B cell (primary cell): Measurements from ENCODE around the gene RASA3.

ENCODE experiments used
- EZH2 ChIP-seq: IDR thresholded peaks from 2 replicates; pipeline ENCODE4 v1.6.1; 2012; ENCODE audit warnings: borderline replicate concordance, low read depth, mild to moderate bottlenecking, moderate library complexity, low read length; ENCODE audit not compliant: insufficient read depth, poor library complexity, severe bottlenecking
- TF ChIP-seq, protein P1 (sequence below): fragments of 200-600 bp; IDR thresholded peaks from one replicate; pipeline ENCODE4 v1.8.0; 2022; ENCODE audit warnings: antibody characterized with exemption, mild to moderate bottlenecking

DNA sequence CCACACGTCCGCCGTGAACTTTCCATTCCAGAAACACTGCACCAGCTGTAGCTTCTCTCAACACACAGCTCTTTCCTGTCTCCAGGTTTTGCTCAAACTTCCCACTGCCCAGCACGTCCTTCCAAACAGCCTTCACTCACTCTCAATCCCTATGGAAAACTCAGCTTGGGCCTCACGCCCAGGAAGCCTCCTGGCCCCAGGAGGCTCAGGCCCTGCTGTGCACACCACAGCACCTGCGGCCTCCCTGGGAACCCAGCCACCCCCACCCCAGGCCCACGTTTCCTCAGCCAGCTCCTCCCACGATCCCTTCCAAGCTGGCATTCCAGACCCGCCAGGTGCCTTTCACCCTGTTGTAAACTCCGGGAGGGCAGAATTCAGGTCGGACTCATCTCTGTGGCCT, 193.7 kb downstream of the RASA3 start:
- TF ChIP-seq, protein P1, sequence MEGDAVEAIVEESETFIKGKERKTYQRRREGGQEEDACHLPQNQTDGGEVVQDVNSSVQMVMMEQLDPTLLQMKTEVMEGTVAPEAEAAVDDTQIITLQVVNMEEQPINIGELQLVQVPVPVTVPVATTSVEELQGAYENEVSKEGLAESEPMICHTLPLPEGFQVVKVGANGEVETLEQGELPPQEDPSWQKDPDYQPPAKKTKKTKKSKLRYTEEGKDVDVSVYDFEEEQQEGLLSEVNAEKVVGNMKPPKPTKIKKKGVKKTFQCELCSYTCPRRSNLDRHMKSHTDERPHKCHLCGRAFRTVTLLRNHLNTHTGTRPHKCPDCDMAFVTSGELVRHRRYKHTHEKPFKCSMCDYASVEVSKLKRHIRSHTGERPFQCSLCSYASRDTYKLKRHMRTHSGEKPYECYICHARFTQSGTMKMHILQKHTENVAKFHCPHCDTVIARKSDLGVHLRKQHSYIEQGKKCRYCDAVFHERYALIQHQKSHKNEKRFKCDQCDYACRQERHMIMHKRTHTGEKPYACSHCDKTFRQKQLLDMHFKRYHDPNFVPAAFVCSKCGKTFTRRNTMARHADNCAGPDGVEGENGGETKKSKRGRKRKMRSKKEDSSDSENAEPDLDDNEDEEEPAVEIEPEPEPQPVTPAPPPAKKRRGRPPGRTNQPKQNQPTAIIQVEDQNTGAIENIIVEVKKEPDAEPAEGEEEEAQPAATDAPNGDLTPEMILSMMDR: no peak
- TF ChIP-seq EZH2: no peak
